ENCODE results near the gene CPLANE1.
"Not testable (repeated sequence)": the region's sequence is repeated elsewhere in the genome, so short reads cannot be mapped to it uniquely, and the experiment has no call there.

Gene CPLANE1

DNA sequence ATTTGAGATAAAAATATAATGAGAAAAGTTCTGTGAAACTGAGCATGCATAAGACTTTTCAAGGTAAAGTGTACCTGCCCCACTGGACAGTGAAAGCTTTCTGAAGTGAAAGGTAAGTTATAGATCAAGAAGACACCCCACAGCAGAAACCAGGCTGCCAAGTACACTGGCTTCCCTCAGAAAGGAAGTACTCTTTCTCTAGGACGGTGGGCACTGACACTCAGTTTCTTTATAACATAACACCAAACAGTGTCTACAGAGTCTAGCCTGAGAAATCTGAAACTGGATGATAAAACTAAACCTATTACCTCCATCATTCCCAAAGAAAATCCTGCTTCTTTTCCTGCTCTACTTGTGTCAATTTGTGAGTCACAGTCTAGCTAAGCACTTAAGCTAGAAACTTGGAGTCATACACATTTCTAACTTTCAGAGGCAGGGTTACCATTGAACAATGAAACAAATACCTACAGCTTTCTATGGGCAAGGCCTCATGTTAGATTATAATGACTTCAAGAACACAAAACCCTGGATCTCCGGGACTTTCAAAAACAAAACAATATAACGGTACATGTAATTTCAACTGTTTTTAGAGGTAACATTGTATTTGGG is 136.7 kb downstream of the CPLANE1 start:
- DNase-seq: no peak

DNA sequence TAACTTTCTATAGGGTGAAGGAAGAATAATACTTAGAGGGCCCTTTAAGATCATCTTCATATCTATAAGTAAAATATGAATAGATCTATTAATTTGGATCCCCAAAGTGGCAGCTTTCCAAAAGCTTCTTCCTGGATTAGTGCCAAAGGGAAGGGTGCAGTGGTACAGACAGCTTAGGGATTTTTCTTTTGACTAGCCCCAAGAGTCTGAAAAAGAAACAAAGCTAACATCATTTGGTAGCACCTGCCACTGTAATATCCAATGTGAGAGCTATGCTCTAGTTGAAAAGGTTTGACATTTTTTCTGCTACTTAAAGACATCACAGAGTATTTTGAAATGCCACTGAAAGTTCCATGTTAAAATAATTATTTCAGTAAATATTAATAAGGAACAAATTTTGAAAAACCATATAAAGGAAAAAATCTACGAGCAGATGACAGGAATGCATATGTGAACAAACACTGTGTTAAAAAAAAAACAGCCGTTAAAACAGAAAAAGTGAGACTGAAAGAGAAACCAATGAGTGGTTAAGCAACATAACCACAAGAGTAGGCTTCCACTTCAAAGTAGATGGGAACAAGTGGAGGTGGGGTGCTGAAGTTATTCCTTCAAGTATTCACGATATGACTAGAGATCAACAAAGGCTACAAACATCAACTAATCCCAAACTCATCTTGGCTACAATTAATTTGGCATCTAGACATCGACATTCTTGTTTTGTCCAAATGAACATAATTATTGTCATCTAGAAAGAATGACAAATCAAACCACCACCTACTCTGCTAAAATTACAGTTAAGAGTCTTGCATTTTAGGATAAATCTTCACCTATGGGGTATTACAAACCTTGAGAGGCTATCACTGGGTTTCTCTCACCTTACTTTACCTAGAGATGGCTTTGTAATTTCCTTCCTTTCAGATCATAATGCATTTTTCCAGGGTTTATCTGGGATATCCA is 137.5 kb downstream of the CPLANE1 start:
- DNase-seq: no peak

DNA sequence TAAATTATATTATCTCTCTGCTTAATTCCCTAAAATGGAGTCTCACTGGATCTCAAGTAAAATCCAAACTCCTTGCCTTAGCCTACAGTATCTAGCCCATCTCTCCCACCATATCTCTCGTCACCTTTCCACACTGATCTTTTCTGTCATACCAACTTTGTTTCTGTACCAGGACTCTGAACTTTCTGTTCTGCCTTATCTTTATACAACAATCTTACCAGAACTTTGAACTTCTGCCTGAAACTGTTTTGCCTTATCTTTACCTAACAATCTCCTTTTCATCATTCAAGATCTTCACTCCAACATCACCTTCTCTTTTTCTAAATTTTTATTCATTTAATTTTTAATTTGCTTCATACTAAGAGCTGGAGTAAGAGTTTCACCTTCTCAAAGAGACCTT is 139.0 kb downstream of the CPLANE1 start:
- no peak for DNase-seq

DNA sequence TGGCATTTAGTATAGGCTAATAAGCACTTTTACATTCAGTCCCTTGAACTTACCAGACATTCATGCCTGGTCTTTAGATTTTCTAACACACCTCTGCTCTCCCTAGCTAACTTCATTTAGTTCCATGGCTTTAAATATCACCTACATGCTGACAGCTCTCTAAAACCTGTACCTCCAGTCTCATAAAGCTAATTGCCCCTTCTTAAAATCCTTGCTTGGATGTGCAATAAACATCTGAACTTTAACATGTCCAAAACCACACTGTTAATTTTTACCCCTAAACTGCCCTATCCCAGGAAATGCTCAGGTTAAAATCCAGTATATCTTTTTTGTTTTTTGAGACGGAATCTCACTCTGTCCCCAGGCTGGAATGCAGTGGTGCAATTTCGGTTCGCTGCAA is 139.8 kb downstream of the CPLANE1 start:
- DNase-seq: no peak

GRCh38 chr5:37103302-37103701 is 145.9 kb downstream of the CPLANE1 start:
- DNase-seq: no peak

- not testable (repeated sequence) for DNase-seq
Observed at GRCh38 chr5:37099267-37099666, 149.9 kb downstream of the CPLANE1 start.

DNA sequence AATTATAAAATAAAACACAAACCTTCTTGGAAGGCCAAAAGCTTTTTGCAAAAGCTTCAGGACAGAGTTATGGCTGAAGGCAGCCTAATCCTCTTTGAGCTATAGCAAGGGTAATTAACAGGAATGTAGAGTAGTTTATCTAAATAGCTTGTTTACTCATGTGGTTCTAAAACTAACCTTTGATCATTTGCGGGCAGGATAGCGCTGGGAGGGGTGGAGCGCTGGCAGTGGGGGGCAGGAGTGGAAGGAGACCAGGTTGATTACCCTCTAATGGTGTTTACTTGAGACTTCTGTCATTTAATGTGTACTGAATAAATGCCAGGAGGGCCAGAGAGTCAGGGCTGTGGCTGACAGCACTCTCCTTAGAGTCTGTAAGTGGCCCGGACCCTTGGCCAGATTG is 155.4 kb downstream of the CPLANE1 start:
- not testable (repeated sequence) for DNase-seq

GRCh38 chr5:37090781-37091180 is 158.4 kb downstream of the CPLANE1 start:
- peak; percentile 51 for DNase-seq

DNA sequence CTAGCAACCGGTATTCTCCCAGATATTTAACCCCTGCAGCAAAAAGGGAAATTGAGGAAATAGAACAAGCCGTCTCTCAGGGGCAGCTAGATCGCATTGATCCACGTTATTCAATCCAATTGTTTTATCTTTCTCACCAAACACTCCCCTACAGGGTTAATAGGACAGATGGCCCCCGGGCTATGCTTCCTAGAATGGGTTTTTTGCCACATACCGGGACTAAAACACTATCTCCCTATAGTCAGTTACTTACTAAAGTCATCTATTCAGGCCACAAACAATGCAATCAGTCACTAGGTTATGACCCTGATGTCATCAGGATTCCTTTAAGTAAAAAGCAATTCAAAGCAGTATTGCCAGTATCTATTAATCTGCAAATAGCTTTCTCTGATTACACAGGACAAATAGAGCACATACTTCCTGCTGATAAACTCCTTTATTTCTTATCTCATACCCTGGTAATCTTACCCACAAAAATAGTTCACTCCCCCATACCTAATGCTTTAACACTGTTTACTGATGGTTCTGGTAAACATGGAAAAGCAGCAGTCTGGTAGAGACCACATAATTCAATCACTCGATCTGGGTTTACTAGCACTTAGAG is 159.0 kb downstream of the CPLANE1 start:
- DNase-seq: peak; percentile 96

DNA sequence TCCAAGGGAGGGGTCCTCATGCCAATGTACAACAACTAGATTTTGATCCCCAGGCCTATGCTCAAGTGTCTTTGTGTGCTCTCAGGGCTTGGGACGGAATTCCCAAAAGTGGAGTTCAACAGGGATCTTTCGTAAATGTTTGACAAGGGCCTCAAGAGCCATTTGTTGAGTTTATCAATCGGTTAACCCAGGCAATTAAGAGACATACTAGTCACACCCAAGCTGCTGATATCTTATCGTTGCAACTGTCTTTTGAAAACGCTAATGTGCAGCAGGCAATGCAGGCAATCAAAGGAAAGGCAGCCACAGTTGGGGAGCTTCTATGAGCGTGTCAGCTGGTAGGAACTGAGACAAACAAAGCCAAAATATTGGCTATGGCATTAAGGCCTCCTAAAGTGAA is 161.2 kb downstream of the CPLANE1 start:
- DNase-seq: no peak

DNA sequence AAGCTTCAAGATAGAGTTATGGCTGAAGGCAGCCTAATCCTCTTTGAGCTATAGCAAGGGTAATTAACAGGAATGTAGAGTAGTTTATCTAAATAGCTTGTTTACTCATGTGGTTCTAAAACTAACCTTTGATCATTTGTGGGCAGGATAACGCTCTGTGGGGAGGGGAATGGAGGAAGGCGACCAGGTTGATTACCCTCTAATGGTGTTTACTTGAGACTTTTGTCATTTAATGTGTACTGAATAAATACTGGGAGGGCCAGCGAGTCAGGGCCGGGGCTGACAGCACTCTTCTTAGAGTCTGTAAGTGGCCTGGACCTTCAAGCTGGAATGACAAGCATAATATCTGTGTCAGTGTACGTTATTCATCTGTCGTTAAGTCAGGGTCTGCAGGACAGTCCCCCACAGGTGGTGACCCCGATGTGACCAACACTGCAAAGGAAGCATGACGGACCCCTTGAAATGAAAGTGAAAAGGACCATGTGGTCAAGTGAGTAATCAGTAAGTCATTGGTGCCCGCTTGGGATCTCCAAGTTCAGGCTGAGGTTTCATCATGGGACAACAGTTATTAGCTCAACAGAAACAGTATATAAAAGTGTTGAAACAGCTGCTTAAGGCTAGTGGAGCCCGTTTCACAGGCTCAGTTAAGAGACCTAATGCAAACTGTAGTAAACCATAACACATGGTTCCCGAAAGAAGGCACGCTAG is 162.6 kb downstream of the CPLANE1 start:
- peak; percentile 1 for DNase-seq

DNA sequence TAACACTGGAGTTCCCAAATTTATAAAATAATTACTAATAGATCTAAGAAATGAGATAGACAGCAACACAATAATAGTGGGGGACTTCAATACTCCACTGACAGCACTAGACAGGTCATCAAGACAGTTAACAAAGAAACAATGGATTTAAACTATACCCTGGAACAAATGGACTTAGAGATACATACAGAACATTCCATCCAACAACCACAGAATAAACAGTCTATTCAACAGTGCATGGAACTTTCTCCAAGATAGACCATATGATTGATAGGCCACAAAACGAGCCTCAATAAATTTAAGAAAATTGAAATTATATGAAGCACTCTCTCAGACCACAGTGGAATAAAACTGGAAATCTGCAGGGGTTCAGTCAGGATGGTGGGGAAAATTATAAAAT is 163.2 kb downstream of the CPLANE1 start:
- not testable (repeated sequence) for DNase-seq

DNA sequence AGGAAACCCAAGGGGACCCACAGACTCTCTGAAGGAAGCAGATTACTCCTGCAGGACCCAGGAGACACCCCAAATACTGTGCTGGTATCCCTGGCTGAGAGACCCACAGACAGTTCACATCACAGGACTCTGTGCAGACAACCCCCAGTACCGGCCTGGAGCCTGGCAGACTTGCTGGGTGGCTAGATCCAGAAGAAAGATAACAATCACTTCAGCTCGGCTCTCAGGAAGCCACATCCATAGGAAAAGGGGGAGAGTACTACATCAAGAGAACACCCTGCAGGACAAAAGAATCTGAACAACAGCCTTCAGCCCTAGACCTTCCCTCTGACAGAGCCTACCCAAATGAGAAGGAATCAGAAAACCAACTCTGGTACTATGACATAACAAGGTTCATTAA is 166.2 kb downstream of the CPLANE1 start:
- DNase-seq: not testable (repeated sequence)

DNA sequence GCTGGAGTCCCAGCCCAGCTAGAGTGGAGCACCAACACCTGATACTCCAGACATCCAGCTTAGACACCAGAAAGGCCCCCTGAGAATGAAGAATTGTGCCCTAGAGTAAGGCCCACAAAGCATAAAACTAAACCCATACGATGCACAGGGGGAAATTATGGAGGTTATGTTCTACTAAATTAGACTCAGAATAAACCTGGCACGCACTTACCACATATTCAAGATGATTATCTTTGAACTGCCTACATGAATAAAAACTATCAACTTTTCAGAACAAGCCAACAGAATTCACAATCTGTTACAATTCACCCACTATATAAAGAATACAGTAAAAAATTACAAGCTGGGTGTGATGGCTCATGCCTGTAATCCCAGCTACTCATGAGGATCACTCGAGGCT is 168.5 kb downstream of the CPLANE1 start:
- no peak for DNase-seq

DNA sequence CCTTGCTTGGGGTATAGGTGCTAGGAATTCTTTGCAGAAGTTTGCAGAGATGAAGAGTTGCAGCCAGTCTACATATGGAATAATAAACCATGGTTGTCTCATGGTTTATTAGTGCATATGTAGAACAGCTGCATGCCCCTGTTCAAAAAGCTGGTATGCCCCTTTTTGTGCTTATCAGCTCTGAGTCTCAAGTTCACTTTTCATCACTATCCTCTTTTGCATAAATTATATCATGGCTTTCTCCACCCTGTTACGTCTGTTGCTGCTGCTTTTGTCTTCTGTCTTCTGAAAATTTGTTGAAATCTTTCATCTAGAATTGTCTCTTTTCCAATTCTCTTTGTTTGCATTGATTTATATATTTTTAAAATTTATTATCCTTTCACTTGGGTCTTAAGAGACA is 172.0 kb downstream of the CPLANE1 start:
- DNase-seq: no peak

DNA sequence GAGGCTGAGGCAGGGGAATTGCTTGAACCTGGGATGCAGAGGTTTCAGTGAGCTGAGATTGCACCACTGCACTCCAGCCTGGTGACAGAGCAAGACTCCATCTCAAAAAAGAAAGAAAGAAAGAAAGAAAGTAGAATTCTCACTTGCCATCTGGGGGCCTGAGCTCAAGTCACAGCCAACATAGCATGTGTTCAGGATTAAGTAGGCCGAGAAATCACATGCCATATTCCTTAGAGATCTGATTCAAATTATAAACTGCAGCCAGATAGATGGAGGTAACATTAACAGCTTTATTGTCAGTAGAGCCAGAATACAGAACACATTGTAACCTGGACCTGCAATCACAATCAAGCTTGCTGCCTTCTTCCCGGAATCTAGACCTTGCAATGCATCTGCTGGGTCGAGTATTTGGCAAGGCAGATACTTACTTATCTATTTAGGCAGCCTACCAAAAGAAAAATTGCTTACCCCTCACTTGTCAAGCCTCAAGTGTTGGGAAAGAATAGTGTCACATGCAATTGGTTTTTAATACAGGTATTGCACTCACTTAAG is 173.7 kb downstream of the CPLANE1 start:
- no peak for DNase-seq

DNA sequence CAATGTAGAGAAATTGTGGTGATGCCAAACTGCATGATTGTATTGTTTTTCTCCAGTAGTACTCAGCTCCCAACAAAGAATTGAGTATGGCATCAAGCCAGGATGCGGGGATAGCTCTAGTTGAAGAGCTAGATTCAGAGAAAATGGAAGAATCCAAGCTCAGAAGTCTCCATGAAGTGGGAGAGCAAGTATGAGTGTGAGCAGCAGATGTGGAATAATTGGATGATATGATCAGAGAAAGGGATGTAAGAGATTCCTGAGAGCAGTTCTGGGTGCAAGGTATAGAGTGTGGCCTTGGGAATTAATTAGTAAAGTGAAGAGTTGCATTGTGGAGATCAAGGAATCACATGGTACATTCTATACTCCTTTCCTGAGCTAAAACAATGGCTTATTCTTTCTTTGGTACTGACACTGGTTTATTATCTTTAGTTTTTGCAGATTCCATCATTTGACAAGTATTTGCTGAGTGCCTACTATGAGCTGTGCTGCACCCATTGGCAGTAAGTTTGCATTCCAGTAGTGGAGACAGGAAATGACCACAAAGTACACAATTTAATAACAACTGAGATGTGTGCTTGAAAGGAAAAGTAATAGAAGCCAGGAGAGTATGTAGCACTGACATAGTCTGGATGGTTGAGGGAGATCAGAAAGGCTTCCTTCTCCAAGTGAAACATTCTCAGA is 177.1 kb downstream of the CPLANE1 start:
- DNase-seq: no peak

GRCh38 chr5:37071487-37071886 is 177.7 kb downstream of the CPLANE1 start:
- no peak for DNase-seq

DNA sequence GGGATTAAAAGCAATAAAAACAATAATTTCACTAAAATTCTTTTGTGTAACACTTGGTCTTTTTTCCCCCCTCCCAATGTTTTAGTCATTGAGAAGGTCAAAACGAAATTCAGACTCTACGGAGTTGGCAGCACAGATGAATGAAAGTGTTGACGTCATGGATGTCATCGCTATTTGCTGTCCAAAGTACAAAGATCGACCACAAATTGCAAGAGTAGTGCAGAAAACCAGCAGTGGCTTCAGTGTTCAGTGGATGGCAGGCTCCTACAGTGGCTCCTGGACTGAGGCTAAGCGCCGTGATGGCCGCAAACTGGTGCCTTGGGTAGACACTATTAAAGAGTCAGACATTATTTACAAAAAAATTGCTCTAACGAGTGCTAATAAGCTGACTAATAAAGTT is 184.7 kb downstream of the CPLANE1 start:
- no peak for DNase-seq

DNA sequence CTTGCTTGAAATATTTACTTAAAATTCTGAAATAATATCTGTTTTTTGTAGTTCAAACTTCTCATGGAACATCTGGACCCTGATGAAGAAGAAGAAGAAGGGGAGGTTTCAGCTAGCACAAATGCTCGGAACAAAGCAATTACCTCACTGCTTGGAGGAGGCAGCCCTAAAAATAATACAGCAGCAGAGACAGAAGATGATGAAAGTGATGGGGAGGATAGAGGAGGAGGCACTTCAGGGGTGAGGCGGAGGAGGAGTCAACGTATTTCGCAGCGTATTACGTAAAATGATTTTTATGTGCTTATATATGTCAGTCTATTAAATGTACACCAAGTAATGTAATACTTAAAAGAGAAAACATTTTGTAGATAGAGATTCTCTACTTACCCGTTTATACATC is 185.4 kb downstream of the CPLANE1 start:
- no peak for DNase-seq

DNA sequence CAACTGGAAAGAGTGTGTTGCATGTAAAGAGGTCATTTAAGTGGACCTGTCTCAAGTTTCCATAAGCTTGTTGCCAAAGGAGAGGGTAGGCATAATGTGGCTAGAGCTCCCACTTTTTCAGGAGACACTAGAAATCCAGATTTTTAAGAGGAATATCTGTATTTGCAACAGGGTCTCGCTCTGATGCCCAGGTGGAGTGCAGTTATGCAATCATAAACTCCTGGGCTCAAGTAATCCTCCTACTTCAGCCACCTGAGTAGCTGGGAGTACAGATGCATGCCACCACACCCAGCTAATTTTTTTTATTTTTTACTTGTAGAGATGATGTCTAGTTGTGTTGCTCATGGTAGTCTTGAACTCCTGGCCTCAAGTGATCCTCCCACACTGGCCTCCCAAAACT is 189.1 kb downstream of the CPLANE1 start:
- no peak for DNase-seq

DNA sequence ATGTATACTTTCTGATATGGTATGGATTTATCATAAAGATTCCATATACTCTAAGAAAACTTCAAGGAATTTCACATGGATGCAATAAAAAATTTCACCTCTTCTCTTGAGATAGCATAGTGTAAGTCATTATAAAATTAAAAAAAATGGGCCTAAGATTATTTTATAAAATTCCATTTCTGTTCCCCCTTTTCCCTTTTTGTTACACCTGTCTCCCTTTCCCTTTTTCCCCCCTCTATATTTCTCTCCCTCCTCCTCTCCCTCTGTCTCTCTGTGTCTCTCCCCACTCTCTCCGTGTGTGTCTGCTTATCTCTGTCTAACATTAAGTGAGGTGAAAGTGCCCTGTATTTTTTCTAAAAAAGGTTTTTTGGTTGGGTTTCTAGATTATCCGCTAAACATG is 192.4 kb downstream of the CPLANE1 start:
- no peak for DNase-seq
